ENCODE results near the gene DDC. TPM values are rescaled to one million over a fixed set of nuclear protein-coding genes. Genes with fewer than 3 reads are reported as not detected.

The DDC gene
- total and polyA plus RNA-seq, 2 donors from 2014 or later: 7.8 to 257 TPM

- Histone ChIP-seq H3K9ac (ENCODE audit: low read length in 3 of 3) (no peak overlapping the region), H3K4me3 (ENCODE audit: low read length in 3 of 3) (no peak overlapping the region), H3K4me1 (ENCODE audit: control insufficient read depth in 2 of 3, insufficient read depth in 2 of 3, low read depth in 1 of 3, low read length in 3 of 3) (no peaks in the 10 kb centered on the region), H3K27me3 (ENCODE audit: control insufficient read depth, insufficient read depth, low read length) (no peaks in the 10 kb centered on the region), H3K36me3 (ENCODE audit: control insufficient read depth in 2 of 3, insufficient read depth in 3 of 3, low read length in 3 of 3) (no peaks in the 10 kb centered on the region), H3K9me3 (ENCODE audit: control insufficient read depth in 2 of 3, insufficient read depth in 1 of 3, low read length in 3 of 3) (no peaks in the 10 kb centered on the region), H3K27ac (ENCODE audit: low read depth in 2 of 2, low read length in 2 of 2) (no peak overlapping the region)
- DNase-seq: peak in 4 of 5 donors; percentile 71 to 87 (median 82)
- intact Hi-C loops (cut with DNase I): no loop called here
- FAIRE-seq: no peak
- TF ChIP-seq CTCF (IDR thresholded peaks at IDR 0.05; ENCODE audit: borderline replicate concordance, extremely low read depth, insufficient read depth): peak; percentile 87
Measured at GRCh38 chr7:50418086-50418515, 147.1 kb downstream of the DDC start.

GRCh38 chr7:50416527-50417182, 148.6 kb downstream of the DDC start:
- Histone ChIP-seq H3K27me3 (ENCODE audit: control insufficient read depth, insufficient read depth, low read length) (no peaks in the 10 kb centered on the region), H3K4me1 (ENCODE audit: control insufficient read depth in 2 of 3, insufficient read depth in 2 of 3, low read depth in 1 of 3, low read length in 3 of 3) (no peaks in the 10 kb centered on the region), H3K9me3 (ENCODE audit: control insufficient read depth in 2 of 3, insufficient read depth in 1 of 3, low read length in 3 of 3) (no peaks in the 10 kb centered on the region), H3K4me3 (ENCODE audit: low read length in 3 of 3) (no peak overlapping the region), H3K36me3 (ENCODE audit: control insufficient read depth in 2 of 3, insufficient read depth in 3 of 3, low read length in 3 of 3) (no peaks in the 10 kb centered on the region), H3K9ac (ENCODE audit: low read length in 3 of 3) (no peak overlapping the region), H3K27ac (ENCODE audit: low read depth in 2 of 2, low read length in 2 of 2) (no peak overlapping the region)
- TF ChIP-seq CTCF (IDR thresholded peaks at IDR 0.05; ENCODE audit: borderline replicate concordance, extremely low read depth, insufficient read depth): no peak
- no peak for DNase-seq
- intact Hi-C loops (cut with DNase I): no loop called here
- no peak for FAIRE-seq

- TF ChIP-seq CTCF (IDR thresholded peaks at IDR 0.05; ENCODE audit: borderline replicate concordance, extremely low read depth, insufficient read depth): no peak
- intact Hi-C loops (cut with DNase I): no loop called here
- Histone ChIP-seq H3K27ac (ENCODE audit: low read depth in 2 of 2, low read length in 2 of 2) (no peak overlapping the region), H3K27me3 (ENCODE audit: control insufficient read depth, insufficient read depth, low read length) (no peaks in the 10 kb centered on the region), H3K36me3 (ENCODE audit: control insufficient read depth in 2 of 3, insufficient read depth in 3 of 3, low read length in 3 of 3) (no peaks in the 10 kb centered on the region), H3K4me3 (ENCODE audit: low read length in 3 of 3) (no peak overlapping the region), H3K9me3 (ENCODE audit: control insufficient read depth in 2 of 3, insufficient read depth in 1 of 3, low read length in 3 of 3) (no peaks in the 10 kb centered on the region), H3K9ac (ENCODE audit: low read length in 3 of 3) (no peak overlapping the region), H3K4me1 (ENCODE audit: control insufficient read depth in 2 of 3, insufficient read depth in 2 of 3, low read depth in 1 of 3, low read length in 3 of 3) (no peaks in the 10 kb centered on the region)
- DNase-seq (no peak), FAIRE-seq (no peak)
Measured at GRCh38 chr7:50415844-50416364, 149.3 kb downstream of the DDC start.

Measured in kidney (tissue), 14 donors.